ENCODE data around the gene VPS41.

The VPS41 gene

GRCh38 chr7:38740041-38740440, 168.9 kb downstream of the VPS41 start:
- TF ChIP-seq MAX (IDR thresholded peaks at IDR 0.05; ENCODE audit: low read depth, low read length) (no peak), CTCF (IDR thresholded peaks at IDR 0.05; ENCODE audit: low read depth, low read length) (no peak), POLR2A (IDR thresholded peaks at IDR 0.05; ENCODE audit: extremely low read depth, insufficient read length) (no peak), MYC (IDR thresholded peaks at IDR 0.05; ENCODE audit: low read depth, low read length) (no peak)
- no peak for DNase-seq (ENCODE audit: low read depth)
- H3K4me3 ChIP-seq (ENCODE audit: low read depth, low read length), result no peak overlapping the region

- DNase-seq (ENCODE audit: low read depth), result no peak
- TF ChIP-seq POLR2A (IDR thresholded peaks at IDR 0.05; ENCODE audit: extremely low read depth, insufficient read length), result no peak
- no peak for TF ChIP-seq MYC (IDR thresholded peaks at IDR 0.05; ENCODE audit: low read depth, low read length)
- no peak for TF ChIP-seq MAX (IDR thresholded peaks at IDR 0.05; ENCODE audit: low read depth, low read length)
- no peak for TF ChIP-seq CTCF (IDR thresholded peaks at IDR 0.05; ENCODE audit: low read depth, low read length)
- H3K4me3 ChIP-seq (ENCODE audit: low read depth, low read length), result no peak overlapping the region
Observed at GRCh38 chr7:38736138-38736537, 172.9 kb downstream of the VPS41 start.

GRCh38 chr7:38731215-38731614, 177.8 kb downstream of the VPS41 start:
- DNase-seq (ENCODE audit: low read depth), result no peak
- TF ChIP-seq MAX (IDR thresholded peaks at IDR 0.05; ENCODE audit: low read depth, low read length) (no peak), POLR2A (IDR thresholded peaks at IDR 0.05; ENCODE audit: extremely low read depth, insufficient read length) (no peak), MYC (IDR thresholded peaks at IDR 0.05; ENCODE audit: low read depth, low read length) (no peak), CTCF (IDR thresholded peaks at IDR 0.05; ENCODE audit: low read depth, low read length) (no peak)
- no peak overlapping the region for H3K4me3 ChIP-seq (ENCODE audit: low read depth, low read length)

GRCh38 chr7:38728145-38728544, 180.8 kb downstream of the VPS41 start:
- TF ChIP-seq CTCF (IDR thresholded peaks at IDR 0.05; ENCODE audit: low read depth, low read length) (no peak), MYC (IDR thresholded peaks at IDR 0.05; ENCODE audit: low read depth, low read length) (no peak), POLR2A (IDR thresholded peaks at IDR 0.05; ENCODE audit: extremely low read depth, insufficient read length) (no peak), MAX (IDR thresholded peaks at IDR 0.05; ENCODE audit: low read depth, low read length) (no peak)
- no peak overlapping the region for H3K4me3 ChIP-seq (ENCODE audit: low read depth, low read length)
- no peak for DNase-seq (ENCODE audit: low read depth)

- H3K4me3 ChIP-seq (ENCODE audit: low read depth, low read length), result no peak overlapping the region
- no peak for TF ChIP-seq CTCF (IDR thresholded peaks at IDR 0.05; ENCODE audit: low read depth, low read length)
- DNase-seq (ENCODE audit: low read depth), result no peak
Observed at GRCh38 chr7:38727184-38727940, 181.6 kb downstream of the VPS41 start.

- no peak for DNase-seq (ENCODE audit: low read depth)
- TF ChIP-seq CTCF (IDR thresholded peaks at IDR 0.05; ENCODE audit: low read depth, low read length) (no peak), MYC (IDR thresholded peaks at IDR 0.05; ENCODE audit: low read depth, low read length) (no peak), MAX (IDR thresholded peaks at IDR 0.05; ENCODE audit: low read depth, low read length) (no peak), POLR2A (IDR thresholded peaks at IDR 0.05; ENCODE audit: extremely low read depth, insufficient read length) (no peak)
- no peak overlapping the region for H3K4me3 ChIP-seq (ENCODE audit: low read depth, low read length)
Observed at GRCh38 chr7:38723327-38723726, 185.7 kb downstream of the VPS41 start.

All from NB4 (cell line).